Measurements from ENCODE around the gene ZNRF1.
"Not testable (repeated sequence)": the region's sequence is repeated elsewhere in the genome, so short reads cannot be mapped to it uniquely, and the experiment has no call there.

Gene ZNRF1

GRCh38 chr16:75002474-75002873, 3.6 kb downstream of the ZNRF1 start:
- DNase-seq (ENCODE audit: low spot score), result no peak

DNA sequence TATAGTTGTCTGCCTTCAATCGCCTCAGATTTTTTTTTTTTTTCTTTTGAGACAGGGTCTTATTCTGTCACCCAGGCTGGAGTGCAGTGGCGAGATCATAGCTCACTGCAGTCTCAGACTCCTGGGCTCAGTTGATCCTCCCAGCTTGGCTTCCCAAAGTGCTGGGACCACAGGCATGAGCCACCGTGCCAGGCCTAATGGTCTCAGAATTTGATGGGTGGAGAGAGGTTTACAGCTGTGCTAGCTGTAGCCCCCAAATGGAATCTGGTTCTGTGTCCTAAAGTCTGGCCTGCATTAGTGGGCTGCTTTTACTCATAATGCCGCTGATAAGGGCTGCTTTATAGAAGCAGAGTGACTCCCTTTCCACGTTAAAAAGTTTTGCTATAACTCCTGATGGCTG, 5.1 kb downstream of the ZNRF1 start:
- DNase-seq (ENCODE audit: low spot score), result no peak

DNA sequence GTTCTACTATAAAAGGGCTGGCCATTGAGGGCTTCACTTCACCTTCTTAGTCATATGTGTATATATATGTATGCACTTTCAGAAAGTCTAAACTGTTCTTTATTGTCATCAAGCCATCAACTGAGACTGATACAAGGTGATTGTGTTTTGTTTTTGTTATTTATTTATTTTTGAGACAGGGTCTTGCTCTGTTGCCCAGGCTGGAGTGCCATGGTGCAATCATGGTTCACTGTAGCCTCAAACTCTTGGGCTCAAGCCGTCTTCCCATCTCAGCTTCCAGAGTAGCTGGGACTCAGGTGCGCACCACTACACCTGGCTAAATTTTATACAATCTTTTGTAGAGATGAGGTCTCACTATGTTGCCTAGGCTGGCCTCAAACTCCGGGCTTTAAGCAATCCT, 5.6 kb downstream of the ZNRF1 start:
- DNase-seq (ENCODE audit: low spot score), result no peak

DNA sequence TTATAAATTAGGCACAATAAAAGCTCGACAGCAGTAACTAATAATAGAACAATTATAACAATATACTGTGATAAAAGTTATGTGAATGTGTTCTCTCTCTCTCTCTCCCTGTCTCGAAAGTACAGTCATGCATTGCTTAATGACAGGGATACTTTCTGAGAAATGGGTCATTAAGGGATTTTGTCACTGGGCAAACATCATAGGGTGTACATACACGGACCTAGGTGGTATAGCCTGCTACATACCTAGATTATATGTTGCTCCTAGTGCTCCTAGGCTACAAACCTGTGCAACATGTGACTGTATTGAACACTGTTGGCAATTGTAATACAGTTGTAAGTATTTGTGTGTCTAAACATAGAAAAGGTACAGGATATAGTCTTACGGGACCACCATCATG, 6.9 kb downstream of the ZNRF1 start:
- DNase-seq (ENCODE audit: low spot score), result no peak

- DNase-seq (ENCODE audit: low spot score), result no peak
Measured at GRCh38 chr16:75007443-75007842, 8.6 kb downstream of the ZNRF1 start.

- no peak for DNase-seq (ENCODE audit: low spot score)
Measured at GRCh38 chr16:75010427-75010826, 11.6 kb downstream of the ZNRF1 start.

DNA sequence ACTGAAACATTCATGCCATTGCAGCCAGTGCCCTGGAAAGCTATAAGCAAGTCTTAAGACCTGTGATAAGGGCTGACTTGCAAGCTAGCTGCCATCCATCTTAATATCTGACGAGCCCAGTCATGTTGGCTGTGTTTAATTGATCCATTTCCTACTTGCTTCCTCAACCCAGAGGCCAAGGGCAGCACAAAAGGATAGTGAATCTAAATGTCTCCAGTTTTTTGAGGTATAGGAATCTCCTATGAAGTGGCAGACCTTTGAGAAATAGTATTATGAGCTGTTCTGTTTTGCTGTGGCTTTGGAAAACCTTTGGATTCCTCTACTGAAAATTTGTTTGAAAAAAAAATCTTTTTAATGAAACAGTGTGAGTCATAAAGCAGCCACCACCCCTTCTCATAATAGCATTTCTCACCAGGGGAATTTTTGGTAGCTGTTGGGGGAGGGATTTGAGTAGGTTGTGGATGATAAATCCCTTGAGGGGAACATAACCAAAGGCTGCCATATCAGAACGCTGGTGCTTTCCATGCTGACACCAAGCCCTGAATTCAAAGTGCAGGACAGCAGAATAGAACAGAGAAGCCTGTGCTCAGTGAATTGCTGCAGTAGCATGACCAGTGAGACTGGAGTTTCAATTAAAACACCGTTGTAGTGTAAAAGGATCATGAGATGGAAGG, 12.9 kb downstream of the ZNRF1 start:
- no peak for DNase-seq (ENCODE audit: low spot score)

DNA sequence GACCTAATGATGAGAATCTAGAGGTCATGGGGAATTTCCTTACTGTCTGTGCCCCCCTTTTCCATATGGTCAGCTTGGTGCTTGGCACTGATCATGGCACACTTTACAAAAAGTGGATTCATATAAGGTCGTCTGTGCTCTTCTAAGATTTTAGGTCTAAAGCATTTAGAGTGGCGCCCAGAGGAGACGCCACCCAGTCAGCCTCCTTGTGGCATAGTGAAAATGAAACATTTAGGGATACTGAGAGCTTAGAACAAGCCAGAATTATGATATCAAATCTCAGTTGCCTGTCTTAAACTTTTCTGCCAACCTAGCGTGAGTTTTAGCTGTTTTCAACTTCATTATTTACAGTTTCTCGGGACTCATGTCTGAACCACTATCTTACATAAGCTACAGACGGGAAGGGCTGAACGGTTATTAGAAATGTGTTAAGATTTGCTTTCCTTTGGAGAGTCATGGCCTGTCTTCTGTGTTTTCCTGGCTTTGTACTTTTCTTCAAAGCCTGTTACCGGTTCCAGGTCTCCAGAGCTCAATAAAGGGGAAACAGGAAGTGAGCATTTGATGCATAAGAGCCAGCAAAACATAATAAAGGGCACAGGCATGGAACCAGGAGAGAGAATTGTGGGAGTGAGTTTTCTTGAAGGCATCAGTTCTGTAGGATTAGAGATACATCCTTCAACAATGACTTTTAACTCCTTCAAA, 13.7 kb downstream of the ZNRF1 start:
- no peak for DNase-seq (ENCODE audit: low spot score)

DNA sequence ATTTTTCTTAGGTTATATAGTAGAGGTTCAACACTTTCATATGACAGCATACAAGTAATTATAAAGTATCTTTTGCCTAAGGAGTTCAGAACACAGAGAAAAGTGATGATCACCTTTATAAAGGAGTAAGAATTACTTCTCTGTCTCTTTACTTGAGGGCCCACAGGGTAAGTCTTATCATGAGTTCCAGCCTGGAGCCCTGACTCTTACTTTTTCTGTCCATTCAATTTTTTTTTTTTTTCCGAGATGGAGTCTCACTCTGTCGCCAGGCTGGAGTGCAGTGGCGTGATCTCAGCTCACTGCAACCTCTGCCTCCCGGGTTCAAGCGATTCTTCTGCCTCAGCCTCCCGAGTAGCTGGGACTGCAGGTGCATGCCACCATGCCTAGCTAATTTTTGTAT, 14.3 kb downstream of the ZNRF1 start:
- DNase-seq (ENCODE audit: low spot score), result not testable (repeated sequence)

GRCh38 chr16:75014318-75014717, 15.5 kb downstream of the ZNRF1 start:
- no peak for DNase-seq (ENCODE audit: low spot score)

DNA sequence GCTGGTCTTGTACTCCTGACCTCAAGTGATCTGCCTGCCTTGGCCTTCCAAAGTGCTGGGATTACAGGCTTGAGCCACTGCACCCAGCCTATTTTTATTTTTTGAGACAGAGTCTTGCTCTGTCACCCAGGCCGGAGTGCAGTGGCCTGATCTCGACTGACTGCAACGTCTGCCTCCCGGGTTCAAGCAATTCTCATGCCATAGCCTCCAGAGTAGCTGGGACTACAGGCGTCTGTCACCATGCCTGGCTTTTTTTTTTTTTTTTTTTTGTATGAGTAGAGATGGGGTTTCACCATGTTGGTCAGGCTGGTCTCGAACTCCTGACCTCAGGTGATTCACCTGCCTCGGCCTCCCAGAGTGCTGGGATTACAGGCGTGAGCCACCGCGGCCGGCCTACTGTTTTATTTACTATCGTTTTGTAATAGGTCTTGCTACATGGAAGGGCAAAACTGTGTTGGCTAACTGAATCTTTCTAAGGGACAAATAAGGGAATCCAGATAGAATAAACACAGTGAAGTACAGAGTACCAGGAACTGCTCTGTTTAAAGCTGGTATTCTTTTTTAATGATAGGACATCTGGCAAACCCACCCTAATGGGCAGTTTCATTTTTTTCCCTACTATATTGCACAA, 17.7 kb downstream of the ZNRF1 start:
- DNase-seq (ENCODE audit: low spot score), result not testable (repeated sequence)

DNA sequence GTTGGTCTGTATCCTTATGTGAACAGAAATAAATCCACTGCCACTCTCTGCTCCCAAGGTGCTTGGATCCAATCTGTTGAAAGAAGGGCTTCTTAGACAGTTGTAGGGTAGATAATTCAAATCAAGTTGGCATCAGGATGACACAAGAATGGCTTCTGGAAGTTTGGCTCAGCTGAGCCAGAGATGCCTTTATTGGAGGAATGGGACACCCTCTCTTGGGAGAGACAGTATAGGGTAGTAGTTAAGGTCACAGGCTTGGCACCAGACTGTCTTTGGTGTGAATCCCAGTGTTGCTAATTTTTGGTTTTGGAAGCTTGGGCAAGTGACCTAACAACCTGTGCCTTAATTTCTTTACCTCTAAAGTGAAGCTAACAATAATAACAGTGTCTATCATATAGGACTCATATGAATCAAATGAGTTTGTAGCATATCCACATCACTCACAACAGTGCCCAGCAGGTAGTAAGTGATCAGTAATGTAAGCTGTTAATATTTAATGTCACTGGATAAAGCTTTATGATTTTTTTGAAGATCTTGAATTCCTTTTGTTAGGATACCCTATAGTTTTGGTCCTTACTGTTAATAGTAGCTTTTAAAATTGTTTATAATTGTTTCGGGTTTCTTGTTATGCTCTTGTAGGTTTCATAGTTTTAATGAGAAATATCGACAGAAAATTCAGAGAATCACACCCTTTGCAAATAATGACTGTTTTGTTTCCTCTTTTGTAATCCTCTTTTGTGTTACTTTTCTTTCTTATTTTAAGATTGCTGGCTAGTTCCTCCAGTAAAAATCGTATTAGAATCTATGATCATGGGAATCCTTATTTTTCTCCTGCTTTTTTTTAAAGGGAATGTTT, 19.1 kb downstream of the ZNRF1 start:
- DNase-seq (ENCODE audit: low spot score), result no peak

DNA sequence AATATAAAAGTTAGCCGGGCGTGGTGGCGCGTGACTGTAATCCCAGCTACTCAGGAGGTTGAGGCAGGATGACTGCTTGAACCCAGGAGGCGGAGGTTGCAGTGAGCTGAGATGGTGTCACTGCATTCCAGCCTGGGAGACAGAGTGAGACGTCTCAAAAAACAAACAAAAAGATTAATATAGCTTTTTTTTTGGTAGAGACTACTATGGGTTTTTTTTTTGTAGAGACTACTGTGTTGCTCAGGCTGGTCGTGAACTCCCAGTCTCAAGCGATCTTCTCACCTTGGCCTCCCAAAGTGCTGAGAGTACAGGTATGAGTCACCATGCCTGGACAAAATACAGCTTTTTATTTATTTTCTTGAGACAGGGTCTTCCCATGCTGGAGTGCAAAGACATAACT, 20.2 kb downstream of the ZNRF1 start:
- DNase-seq (ENCODE audit: low spot score), result no peak

DNA sequence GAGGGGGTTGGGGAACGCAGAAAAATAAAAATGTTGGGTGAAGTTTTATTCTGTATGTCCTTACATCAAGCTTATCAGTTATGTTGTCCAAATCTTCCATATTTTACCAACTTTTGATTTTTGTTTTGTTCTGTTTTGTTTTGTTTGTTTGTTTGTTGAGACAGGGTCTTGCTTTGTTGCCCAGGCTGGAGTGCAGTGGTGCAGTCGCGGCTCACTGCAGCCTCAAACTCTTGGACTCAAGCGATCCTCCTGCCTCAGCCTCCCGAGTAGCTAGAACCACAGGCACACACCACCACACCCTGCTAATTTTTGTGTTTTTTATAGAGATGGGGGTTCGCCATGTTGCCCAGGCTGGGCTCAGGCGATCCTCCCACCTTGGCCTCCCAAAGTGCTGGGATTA, 20.8 kb downstream of the ZNRF1 start:
- no peak for DNase-seq (ENCODE audit: low spot score)

- no peak for DNase-seq (ENCODE audit: low spot score)
Measured at GRCh38 chr16:75021410-75021809, 22.6 kb downstream of the ZNRF1 start.

DNA sequence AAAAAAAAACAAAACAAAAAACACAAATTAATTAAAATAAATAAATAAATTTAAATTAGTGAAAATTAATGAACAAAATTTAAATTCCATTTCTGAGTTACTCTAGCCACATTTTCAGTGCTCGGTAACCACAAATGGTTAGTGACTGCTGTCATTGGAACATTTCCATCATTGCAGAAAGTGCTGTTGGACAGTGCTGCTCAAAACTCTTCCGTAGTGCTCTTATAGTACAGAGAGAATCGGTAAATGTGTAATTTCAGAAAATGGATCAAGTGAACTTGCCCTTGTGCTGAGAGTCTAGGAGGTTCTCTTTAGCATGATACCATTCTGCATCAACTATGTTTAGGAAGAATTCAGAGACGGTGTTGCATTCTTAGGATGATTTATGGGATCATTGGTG, 23.7 kb downstream of the ZNRF1 start:
- no peak for DNase-seq (ENCODE audit: low spot score)

DNA sequence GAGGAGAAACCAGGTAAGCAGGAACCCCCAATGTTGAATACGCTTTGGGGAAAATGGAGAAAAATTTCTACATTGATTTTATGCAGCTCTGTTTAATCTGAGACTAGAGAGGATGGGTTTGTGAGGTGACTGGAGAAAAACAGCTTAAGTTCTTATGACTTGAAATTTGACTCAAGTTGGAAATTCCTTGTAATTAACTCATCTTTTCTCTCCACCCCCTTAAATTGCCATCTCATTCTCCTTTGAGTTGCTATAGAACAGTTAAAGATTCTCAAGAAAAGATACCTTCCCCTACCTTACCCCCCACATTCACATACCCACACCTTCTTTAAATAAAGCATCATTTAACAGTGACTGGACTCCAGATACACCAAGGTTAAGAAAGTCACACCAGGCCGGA, 24.2 kb downstream of the ZNRF1 start:
- no peak for DNase-seq (ENCODE audit: low spot score)

- no peak for DNase-seq (ENCODE audit: low spot score)
Measured at GRCh38 chr16:75024182-75024581, 25.4 kb downstream of the ZNRF1 start.

- DNase-seq (ENCODE audit: low spot score), result no peak
Measured at GRCh38 chr16:75024594-75024993, 25.8 kb downstream of the ZNRF1 start.

GRCh38 chr16:75025761-75026160, 26.9 kb downstream of the ZNRF1 start:
- no peak for DNase-seq (ENCODE audit: low spot score)

- not testable (repeated sequence) for DNase-seq (ENCODE audit: low spot score)
Measured at GRCh38 chr16:75026239-75026891, 27.5 kb downstream of the ZNRF1 start.

DNA sequence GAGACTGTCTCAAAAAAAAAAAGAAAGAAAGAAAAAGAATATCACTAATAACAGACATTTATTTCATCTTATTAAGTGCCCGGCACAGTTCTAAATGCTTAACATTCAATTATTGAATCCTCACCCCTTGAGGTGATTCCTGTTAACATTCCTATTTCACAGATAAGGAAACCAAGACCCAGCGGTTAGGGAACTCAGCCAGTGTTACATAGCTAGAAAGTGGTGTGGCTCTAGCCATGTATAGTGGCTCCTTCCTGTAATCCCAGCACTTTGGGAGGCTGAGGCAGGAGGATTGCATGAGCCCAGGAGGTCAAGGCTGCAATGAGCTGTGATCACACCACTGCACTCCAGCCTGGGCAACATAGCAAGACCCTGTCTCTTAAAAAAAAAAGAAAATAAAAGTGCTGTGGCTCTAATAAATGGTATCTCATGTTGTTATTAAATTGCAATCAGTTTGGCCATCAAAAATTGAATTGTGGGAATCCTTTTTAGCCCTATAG, 28.1 kb downstream of the ZNRF1 start:
- DNase-seq (ENCODE audit: low spot score), result no peak

Measured in D341Med (cell line).